Activated T-helper 1 cell treated with anti-CD3 and anti-CD28 coated beads, Interleukin-2, amount 50 U/mL, for 16 hours (primary cell): ENCODE measurements around the gene VCX.
"Not testable (repeated sequence)": the region's sequence is repeated elsewhere in the genome, so short reads cannot be mapped to it uniquely, and the experiment has no call there.

Experiments
- DNase-seq, 2 donors: peaks; one replicate each; pipeline ENCODE4 v3.0.0-alpha.2; 2020; ENCODE audit warnings: low read depth in 1 of 2, low spot score in 1 of 2

The VCX gene

DNA sequence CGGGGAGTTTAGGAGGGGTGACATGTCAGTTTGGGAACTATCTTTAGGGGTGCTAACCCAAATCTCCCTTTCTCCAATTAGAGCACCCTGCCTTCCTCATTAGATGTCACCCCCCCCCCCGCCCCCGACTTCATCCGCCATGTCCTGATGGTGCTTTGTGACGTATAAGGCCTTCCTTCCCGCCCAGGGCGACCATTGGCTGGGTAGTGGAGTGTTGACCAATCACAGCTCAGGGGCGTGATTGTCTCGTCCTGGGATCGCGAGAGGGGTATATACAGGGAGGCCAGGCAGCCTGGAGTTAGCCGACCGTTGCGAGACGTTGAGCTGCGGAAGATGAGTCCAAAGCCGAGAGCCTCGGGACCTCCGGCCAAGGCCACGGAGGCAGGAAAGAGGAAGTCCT is at the start of gene VCX:
Gene VCX (plus strand): TSS at position 301 of the 400 bp plus-strand sequence. CDS start 33 bp downstream, at position 334.
- DNase-seq, result not testable (repeated sequence)

DNA sequence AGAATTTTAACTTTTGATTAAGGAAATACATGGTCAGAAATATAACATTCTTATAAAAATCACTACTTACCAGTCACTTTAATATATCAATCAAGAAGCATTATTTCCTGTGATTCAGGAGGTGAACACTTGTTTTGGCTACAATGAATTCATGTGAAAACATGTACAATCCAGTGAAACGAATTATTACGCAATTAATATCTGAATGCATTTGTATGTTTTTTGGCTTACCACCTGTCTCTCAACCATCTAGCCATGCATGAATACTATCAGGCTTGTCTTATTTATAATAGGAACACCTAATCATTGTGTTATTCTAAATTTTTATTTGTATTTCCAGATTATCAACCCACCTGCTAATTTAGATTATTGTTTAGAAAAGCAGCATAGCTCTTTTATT is 44.6 kb upstream of the VCX start:
- no peak for DNase-seq

DNA sequence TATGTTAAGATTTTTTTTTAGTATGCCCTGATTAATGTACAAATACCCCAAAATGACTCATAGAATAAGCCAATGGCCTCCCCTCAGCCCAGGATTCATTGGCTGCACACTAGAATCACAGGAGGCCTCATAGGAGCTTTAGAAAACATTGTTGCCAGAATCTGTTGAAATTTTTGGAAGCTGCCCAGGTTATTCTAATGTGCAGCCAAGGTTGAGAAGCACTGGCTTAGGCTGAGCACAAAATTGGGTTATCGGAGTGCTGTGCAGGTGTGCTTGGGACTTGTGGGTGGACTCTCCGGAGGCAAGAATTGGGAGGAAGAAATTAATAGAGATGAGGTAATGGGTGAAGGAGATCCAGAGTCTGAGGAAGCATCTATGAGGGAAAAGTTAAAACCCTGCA is 41.3 kb upstream of the VCX start:
- DNase-seq, result no peak

DNA sequence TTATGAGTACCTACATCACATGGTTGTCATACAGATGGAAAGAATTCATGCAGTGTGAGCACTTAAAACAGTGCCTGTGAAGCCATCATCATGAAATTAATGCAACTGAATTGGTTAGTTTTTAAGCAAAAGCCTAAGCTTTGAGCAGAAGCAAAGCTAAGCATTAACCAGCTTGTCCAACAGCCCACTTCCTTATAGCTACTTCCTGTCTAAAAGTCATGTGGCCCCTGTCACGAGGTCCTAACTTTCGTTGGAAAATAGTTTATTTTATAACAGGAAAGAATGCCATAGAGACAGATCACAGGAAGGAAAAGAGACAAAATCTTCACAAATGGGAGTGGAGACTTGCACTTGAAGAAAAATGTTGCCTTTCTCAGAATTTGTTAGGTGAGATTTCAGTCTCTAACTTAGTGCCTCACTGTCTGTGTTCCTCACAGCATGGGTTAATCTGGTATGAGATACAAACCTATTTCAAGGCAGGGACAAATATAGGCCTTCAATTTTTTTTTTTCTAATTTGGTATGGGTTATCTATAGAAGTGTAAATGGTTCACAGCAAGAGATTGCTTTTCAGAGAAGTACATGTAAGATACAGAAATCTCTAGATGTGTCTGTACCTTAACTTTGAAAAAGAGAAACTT is 27.7 kb upstream of the VCX start:
- no peak for DNase-seq

DNA sequence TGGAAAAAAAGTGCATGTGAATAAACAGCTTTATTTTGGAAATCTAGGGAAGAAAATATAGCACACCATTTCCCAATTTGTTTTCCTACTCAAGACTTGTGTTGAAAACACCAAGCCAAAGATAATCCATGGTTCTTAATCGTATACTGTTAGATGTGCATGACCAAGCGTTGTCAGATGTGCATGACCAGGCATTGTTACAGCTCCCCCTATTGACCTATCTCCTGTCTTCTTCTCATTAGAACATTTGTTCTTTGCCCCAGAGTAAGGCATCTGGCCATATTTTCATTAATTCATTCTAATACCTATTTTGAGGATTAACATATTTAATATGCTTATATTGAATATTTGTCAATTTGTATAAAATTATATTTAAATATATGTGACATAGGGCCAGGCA is 14.4 kb upstream of the VCX start:
- DNase-seq, result no peak

DNA sequence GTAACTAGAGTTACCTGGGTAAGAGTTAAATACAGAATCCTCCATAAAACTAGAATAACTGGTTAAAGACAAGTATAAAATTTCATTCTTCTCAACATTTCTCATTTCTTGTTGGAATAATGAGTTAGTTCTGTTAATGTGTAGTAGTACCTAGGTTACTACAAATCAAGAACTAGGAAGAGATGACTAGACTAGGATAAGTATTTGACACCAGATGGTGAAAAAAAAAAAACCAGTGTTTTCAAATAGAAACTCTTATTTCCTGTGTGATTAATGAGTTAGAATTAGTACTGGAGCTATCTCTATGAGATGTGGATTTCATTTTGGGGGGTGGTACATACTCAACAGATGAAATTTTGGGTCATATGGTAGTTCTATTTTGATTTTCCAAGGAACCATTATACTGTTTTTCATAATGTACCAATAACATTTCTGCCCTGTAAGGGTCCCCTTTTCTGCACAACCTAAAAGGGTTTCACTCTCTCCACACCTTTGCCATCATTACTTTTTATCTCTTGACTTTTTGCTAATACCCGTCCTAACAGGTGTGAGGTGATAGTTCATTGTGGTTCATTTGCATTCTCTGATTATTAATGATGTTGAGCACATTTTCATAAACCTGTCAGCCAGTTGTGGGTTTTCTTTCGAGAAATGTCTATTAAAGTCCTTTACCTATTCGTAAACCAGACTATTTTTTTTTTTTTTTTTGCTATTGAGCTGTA is 1.7 kb upstream of the VCX start:
- DNase-seq, result no peak

DNA sequence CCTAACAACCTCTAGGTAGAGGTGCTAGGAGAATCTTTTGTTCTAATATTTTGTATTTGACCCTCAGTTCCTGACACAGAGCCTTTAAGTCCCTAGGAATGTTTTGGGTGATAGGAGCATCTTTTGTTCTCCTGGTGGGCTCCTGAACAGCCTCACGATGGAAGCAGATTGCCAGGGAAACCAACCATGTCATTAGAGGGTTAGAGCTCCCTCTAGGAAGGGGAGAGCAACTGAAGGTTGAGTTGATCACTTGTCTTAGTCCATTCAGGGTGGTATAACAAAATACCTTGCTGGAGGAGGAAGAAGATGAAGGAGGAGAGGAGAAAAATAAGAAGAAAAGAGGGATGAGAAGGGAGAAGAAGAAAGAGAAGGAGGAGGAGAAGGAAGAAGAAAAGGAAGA is 9.2 kb downstream of the VCX start:
- DNase-seq, result no peak

GRCh38 chrX:7872042-7872441 is 29.1 kb downstream of the VCX start:
- no peak for DNase-seq

DNA sequence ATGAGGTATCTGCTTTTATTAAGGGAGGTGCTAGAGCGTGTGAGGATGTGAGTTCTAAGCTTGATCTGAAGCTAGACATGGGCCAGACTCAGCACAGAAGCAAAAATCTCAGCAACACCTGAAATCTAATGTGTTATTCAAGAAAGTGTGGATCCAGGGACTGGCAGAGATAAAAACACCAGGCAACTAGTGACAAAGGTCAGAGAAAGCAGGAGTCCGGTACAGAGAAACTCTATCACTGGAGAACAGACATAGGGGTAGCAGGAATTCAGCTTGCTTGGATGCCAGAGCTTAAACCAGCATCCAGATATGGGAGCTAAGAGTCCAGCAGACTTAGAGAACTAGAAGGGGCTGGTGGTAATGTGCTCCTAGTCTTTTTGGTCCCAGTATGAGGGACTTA is 34.0 kb downstream of the VCX start:
- no peak for DNase-seq

DNA sequence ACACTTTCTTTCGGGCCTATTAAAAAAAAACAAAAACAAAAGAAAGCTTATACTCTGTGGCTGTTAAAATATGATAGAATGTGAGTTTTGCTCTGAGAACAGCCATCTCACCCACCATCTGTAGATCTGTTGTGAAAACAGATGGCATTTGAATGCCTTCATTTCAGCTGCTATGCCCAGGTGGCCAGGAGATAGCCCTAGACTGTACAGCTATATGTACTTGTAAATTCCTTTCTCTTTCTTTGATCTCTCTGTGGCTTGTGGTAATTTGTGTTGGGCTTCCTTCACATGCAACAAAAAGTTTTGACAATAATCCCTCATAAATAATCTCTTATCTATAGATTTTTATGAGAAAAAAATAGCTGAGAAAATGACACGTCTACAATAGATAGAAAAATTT is 46.2 kb downstream of the VCX start:
- no peak for DNase-seq

DNA sequence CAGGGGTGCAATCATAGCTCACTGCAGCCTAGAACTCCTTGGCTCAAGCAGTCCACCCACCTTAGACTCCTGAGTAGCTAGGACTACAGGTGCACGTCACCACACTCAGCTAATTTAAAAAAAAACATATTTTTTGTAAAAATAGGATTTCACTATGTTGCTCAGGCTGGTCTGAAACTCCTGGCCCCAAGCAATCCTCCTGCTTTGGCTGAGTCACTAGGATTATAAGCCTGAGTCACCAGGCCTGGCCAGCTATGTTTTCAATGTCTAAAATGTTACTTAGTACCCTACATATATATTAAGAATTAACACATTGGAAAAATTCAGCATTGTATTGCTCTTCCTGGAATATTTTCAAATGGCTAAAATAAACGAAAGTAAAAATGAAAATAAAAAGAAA is 46.7 kb downstream of the VCX start:
- DNase-seq, result no peak

GRCh38 chrX:7891928-7892327 is 49.0 kb downstream of the VCX start:
- DNase-seq, result no peak
